AG20443 (cell line): Measurements from ENCODE around the gene ZNF710.
A peak's percentile ranks its signal among the peaks of the same experiment; 100 is the strongest.

ENCODE experiments used
- DNase-seq: peaks from one replicate; pipeline ENCODE4 v3.0.0; 2012; ENCODE audit warnings: low spot score, mixed read lengths

Gene ZNF710

DNA sequence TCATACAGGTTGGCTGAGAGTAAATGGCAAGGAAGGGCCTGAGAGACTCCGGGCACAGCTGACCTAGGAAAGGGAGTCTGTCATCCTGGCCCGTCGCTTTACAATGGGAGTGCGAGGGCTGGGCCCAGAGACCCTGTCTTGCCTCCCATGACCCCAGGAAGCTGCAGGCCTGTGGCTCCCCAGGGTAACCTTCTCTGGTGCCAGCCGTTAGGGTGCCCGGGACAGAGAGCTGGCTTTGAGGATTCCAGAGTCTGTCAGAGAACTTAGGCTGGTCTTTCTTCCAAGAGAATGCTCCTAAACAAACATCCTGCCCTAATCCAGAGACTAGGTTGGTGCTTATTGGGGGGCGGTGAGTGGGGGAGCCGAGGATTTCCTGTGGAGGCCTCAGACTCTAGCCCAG, 18.5 kb downstream of the ZNF710 start:
- DNase-seq: no peak

DNA sequence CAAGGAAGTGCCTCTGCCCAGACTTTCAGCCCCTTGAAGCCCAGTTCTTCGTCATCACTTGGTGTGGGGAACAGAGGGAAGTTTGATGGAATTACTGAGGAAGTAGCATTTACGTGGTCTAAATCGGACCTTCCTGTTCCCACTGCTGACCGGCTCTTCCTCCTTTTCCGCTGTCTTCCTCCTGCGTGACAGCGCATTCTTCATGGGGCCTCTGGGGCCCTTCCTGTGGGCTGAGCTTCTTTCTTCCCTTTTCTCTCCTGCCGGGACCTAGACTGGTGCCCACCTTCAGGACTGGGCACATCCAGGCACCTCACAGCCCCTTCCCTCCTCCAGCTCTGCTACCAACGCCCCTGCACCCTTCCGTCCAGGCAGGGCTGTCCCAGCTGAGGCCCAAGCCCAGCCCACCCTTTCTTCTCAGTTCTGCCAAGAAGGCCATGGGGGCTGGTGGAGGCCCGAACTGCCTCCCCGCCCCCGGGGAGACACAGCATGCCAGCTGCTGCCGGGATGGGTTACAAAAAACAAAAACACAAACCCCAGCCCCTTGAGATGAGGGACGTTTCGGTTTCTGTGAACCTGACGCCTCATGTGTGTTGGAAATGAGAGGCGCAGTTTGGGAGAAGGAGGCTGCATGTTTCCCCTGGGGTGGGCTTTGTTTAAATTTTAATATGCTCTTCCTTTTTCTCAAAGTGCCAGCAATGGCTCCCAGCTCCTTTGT, 19.1 kb downstream of the ZNF710 start:
- no peak for DNase-seq

DNA sequence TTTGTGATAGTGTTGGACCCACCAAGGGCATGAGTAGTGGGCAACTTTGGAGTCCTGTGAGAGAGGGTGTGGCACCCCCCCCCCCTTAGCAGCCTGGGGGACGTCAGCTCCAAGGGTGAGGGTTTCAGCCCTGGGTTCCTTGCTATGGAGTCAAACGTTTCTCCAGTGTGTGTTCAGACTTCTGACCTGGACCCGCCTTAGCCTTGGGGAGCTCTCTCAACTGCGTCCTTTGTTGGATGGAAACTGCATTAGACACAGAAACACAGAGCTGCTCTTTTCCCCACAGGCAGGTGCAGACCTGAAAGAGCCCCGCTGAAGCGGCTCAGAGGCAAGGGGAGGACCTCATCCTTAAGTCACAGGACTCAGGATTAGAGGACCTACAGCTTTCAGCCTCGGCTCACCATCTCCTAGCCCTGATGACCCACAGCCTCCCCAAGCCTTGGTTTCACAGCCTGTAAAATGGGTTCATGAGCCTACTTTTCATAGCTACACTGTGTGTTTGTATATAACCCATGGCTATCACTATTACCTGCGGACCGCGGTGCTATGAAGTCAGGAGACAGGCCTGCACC, 19.9 kb downstream of the ZNF710 start:
- no peak for DNase-seq

DNA sequence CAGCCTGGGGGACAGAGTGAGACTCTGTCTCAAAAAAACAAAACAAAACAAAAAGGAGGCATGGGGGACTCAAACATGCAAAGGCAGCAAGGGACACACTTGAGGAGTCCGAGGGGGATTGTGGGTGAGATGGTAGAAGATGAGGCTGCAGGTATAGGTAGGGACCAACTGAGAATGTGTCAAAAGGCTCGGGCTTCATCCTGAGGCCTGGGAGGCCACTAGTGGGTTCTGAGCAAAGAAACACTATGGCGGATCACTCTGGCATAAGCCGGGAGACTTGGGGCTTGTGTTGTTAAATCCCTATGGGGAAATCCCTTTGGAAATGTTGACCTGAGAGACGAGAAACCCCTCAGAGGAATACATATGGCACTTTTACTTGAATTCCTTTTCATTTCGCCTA, 21.2 kb downstream of the ZNF710 start:
- DNase-seq: no peak

DNA sequence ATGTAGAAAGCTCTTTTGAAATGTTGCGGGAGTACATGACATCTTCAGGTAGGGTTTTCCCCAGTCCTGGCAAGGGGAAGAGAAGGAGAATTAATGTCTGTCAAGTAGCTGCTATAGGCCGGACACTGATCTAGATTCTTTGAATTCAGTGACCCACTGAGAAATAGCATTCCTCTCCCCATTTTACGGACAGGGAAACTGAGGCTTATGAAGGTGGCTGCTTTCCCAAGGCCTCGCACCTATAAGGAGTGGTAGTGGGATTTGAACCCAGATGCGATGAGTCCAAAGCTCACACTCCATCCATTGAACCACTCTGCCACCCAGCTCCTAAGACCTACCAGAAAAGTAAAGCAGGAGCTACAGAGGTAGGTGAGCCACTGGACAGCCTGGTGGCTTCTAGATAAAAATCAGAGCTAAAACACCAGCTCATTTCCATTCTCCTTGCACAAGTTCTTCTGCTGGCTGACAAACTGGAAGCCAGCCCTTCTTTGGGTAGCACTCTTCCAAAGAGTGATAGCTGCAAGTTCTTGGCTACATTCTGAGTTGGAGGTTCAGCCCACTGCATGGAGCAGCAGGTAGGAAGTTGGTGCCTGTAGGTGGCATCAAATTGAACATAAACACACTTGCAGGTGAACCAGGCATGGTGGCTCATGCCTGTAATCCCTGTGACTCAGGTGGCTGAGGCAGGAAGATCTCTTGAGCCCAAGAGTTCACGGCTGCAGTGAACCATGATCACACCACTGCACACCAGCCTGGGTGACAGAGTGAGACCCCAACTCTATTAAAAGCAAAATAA, 22.0 kb downstream of the ZNF710 start:
- no peak for DNase-seq

DNA sequence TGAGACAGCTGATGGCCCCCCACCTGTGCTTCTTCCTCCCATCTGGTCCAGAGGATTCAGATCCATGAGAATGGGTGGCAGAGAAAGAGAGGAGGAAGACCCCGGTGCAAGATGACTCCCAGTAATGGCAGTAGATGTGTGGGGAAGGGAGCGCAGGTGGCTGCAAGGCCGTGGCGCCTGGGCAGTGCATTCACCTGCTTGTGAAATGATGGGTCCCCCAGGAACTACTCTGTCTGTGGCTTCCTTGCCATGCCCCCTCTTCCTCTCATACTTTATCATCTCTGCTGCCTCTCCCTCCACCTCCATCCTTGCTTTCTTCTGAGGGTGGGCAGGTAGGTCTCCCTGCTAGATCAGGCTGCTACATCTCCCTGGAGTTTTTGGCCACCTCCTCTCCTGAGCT, 23.3 kb downstream of the ZNF710 start:
- no peak for DNase-seq

DNA sequence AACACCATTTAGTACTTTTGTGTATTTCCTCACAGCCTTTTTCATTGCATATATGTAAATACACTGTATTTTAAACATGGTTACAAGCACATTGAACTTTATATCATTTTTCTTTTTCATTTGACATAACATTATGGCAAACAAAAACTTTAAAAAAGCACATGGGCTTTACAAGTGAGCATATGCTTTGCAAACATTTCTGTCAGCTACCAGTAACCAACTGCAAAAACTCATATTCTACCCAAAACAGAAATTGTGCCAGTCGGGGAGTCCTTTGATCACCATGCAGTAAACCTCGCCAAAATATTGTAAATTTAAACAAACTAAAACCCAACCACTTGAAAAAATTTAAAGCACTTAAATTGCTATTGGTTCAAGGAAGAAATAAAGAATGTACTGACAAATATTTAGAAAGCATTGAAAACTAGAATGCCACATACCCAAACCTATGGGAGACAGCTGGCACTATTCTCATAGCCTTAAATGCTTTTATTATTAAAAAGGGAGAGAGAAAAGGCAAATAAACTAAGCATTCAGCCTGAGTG, 24.4 kb downstream of the ZNF710 start:
- no peak for DNase-seq

DNA sequence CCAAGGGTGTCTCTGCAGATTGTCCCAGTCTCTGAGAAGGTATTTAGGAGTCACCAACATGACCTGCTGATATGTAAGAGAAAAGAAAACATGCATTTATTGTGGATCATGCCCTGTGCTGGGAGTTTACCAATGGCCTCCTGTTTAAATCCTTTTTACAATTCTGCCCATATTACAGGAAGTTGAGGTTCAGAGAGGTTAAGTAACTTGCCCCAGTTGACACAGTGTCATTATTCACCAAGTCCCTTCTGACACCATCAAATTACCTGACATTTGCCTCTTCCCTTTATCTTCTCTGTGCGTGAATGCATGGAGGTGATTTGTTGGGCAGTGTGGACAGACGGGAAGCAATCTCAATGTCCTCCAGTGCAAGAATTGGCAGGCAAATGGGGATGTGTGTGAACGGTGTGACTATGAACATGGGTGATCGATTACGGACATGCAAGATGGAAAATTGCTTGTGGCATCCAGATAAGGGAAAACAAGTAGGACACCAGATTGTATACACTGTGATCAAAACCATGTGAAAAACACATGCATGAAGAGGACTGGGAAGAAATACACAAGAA, 27.3 kb downstream of the ZNF710 start:
- no peak for DNase-seq

DNA sequence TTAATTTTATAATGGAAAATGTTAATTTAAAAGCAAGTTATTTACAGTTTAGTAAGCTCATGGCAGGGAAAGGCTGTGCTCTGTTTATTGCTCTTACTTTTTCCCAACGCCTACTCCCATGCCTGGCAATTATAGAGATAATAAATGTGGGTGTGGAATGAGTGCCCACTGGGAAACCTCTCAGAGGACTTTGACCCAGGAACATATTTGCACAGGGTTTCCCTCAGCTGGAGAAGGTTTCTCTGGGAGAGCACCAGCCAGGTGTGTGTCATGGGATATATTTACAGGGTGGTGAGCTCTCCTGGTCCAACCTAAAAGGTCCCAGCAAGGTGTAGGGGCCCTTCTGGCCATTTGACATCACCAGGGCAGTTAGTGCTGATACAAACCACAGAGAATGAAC, 27.9 kb downstream of the ZNF710 start:
- DNase-seq: no peak

DNA sequence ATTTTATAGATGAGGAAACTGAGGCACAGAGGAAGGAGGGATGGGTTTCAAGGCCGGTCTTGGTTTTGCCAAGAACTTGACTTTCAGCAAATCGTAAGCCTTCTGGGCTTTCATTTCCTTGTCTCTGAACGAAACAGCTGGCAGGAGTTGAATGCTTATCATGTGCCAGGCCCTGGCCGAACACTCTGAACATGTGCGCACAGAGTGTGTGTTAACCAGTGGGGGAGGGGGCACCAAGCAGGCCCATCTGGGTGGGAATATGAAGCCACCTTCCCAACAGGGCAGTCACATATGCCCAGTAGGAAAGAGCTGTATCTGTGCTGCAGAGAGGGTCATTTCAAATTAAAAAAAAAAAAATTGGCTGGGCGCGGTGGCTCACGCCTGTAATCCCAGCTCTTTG, 29.3 kb downstream of the ZNF710 start:
- DNase-seq: no peak

DNA sequence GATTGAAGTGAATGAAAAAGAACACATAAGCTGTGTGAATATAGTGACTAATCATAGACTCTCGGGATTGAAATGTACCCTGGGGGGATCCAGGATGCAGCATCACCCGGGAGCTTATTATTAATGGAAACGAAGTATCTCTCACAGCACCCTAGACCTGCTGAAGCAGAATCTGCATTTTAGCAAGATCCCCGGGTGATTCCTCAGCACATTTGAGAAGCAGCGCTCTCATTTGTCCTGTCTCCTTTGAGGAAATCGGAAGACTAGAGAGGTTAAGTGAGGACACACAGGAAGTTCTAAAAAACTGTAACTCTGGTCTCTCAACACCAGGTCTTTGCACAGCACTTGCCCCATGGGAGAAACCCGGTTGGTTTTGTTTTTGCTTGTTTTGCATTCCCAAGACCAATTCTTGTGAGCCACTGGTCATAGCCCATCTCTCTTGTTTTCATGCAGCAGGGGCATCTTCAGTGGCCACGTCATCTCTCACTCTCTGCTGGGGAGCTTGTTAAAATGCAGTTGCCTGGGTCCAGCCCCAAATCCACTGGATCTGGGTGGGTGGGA, 30.2 kb downstream of the ZNF710 start:
- DNase-seq: peak; percentile 48

DNA sequence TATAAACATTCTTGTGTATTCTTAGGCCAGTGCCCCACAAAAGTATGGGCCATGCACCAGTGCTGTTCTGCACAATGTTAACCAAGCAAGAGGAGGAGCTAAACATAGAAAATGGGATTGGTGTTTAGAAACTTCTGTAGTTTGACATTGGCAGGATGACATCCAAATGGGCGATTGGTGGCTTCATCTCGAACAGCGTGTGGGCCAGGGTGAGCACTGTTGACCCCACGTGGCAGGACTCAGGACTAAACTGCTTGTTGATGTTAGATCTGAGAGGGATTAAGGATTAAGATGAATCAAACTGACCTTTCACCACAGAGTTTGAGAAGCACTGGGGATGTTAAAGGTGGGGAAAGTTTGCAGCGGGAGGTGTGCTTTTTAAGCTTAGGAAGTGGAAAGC, 31.9 kb downstream of the ZNF710 start:
- no peak for DNase-seq

DNA sequence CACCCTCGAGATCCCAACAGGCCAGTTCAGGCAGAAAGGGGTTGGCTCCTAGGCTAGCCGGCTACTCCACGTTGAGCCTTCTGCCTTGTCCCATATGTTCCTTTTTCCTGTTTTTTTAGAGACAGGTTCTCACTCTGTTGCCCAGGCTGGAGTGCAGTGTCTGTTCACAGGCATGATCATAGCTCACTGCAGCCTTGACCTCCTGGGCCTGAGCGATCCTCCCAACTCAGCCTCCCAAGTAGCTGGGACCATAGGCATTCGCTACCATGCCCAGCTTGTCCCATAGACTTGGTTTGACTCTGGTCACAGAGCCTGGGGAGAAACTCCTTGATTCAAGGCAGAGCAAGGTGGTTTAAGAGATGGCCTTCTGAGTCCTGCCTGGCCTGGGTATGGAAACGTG, 32.3 kb downstream of the ZNF710 start:
- no peak for DNase-seq

DNA sequence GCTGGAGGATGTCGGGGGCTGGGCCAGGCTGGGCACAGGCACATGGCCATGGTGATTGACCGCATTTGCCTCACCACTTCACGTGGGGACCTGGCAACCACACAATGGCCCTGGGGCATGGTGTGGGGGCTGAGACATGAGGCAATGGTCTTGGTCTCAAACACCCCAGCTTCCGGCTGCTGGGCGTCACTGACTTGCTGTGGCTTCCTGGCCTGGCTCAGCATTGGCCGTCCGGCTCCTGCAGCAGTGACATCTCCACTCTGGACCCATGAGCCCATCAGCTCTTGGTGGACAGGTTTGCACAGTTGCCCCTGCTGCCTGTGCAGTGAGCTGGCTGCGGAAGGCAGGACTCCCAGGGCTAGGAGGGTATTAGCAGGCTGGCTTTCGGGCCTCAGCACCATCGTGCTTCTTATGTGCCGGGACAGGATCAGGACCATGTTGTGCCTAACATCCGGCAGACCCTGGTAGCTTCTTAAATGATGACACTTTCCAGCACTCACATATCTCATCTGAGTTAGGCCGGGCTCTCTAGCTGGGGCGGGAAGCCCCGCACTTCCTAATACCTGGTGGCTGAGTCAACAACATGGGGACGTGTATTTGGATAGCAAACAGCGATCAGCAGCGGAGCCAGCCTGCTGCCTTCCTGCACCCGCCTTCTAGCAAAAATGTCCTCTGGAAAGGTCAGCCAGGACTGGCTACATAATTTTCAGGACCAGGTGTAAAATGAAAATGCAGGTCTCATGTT, 34.1 kb downstream of the ZNF710 start:
- no peak for DNase-seq

DNA sequence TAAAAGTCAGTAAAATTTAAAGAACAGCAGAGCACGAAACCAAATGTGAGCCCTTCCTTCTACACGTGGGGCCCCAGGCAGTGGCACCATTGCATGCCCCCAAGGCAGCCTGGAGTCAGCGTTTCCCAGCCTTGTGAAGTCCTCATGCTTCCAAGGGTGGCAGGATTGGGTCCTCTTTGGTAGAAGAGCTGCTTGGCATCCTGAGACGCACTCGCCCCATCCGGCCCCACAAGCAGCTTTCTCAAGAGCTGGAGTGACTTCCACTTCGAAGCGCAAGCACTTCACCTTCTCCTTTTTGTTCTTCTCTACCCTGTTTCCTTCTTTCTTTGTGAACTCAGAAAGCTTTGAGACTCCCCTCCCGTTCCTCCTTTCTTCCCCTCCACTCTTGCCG, 34.7 kb downstream of the ZNF710 start:
- DNase-seq: no peak

DNA sequence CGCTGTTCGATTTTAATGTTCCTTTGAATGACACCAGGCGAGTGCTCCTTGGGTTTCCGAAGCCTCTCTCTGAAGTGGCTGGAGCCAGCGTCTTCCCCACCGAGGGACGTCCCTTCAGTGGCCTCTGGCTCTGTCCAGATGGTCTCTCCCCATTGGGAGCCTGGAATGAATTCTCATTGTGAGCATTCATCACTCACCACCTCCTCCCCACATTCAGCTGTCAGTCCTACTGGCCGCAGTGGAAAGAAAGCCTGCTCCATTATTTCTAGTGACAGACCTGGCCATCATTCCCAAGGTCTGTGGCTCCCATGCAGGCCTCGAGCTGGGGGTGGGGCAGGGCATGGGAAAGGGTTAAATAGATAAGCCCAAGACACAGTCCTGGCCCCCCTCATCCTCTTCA, 35.2 kb downstream of the ZNF710 start:
- no peak for DNase-seq

DNA sequence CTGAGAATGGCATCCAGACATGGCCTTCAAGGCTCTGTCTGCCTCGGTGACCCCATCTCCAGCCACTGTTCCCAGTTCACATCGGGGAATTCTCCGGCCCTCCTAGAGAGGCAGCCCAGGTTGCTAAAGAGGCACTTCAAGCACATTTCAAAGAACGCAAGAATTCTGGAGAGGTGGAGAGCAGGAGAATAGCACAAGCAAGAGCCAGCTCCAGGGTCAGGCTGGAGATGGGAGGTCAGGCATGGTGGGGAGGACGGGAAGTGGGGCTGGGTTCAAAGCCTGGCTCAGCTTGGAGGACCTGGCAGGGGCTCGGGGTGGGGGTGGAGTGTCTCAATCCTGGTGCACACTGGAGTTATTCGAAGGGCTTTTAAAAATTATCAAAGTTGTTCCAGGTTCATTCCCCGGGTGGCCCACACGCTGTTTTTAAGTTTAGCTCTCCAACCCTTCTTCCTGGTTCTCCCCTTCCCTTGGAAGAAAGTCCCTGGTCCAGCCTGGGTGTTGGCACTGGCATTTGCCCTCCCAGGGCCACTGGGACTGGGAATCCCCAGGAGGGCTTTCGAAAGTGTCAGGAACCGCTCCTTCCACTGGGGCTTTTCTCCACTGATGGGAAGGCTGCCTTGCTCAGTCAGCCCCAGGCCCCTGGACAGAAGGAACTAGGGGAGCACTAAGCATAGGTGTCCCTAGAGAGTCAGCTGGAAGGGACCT, 35.8 kb downstream of the ZNF710 start:
- no peak for DNase-seq

DNA sequence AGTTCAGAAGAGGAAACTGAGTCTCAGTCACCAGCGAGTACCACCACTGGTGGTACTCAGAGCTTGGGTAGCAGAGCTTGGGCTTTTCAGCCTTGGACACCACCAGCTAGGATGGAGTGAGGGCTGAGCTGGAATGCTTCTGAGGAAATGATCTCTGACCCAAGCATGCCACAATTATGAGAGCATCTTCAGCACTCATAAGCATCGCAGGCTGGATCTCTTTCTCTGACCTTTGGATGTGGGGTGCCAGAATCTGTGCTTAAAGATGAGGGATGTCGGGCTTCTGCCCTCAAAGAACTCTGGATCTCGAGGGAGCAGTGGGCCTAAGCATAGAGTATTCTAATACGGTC, 36.4 kb downstream of the ZNF710 start:
- DNase-seq: peak; percentile 83

DNA sequence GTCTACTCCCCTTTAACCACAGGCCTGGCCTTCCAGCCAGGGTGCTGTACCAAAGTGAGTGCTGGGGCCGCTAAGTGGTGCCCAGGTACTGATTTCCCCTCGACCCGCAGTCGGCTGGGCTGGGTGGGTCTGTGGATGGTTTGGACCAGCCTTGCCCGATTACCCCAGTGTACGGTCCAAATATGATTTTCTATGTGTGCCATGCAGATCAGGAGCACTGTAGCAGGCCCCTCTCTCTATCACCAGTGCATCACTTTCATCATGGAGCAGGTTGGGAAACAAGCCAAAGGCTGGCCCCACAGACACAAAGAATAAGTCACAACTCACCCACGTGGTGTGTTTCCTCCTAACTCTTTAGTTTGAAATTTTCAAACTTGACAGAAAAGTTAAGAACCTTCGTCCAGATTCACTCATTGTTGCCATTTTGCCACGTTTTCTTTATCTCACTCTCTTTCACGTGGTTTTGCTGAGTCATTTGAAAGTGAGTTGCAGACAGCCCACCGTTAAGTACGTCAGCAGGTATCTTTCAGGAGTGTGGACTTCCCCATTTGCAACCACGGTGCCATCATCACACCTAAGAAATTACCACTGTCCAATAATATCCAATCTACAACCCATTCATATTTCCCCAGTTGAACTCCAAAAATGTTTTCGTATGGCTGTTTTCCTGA, 37.0 kb downstream of the ZNF710 start:
- DNase-seq: no peak

DNA sequence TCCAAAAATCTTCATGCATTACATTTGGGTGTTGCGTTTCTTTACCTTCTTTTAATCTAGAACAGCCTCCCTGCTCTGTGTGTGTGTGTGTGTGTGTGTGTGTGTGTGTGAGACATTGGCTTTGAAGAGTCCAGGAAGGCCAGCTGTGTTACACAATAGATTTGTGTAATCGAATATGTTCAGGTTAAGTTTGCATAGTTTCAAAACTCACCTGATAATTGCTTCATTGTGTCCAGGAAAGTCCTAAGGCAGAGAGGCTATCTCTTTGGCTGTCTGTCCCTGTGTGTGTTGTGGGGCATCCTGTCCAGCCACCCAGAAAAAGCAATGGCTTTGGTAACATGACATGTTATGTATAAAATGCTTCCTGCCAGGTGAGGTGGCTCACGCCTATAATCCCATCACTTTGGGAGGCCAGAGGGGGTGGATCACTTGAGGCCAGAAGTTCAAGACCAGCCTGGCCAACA, 37.5 kb downstream of the ZNF710 start:
- DNase-seq: no peak

DNA sequence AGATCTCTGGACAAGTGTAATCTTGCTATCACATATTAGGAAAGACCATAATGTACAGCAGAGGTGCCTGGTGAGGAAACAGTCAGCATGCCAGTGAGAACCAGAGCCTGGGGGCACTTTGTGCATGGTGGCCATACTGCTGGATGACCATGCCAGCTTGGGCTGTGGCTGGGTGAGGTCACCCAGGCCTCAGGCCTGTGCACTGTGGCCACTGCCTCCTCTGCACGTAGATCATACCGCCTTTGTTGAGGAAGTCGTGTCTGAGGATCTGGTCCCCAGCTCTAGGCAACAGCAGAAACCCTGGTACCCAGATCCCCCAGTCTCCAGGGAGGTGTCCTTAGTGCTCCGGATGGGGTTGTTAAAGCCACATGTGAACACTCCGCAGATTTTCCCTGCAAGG, 38.9 kb downstream of the ZNF710 start:
- DNase-seq: no peak
